ENCODE results near the gene ZNF445.

- TF ChIP-seq, protein P1, sequence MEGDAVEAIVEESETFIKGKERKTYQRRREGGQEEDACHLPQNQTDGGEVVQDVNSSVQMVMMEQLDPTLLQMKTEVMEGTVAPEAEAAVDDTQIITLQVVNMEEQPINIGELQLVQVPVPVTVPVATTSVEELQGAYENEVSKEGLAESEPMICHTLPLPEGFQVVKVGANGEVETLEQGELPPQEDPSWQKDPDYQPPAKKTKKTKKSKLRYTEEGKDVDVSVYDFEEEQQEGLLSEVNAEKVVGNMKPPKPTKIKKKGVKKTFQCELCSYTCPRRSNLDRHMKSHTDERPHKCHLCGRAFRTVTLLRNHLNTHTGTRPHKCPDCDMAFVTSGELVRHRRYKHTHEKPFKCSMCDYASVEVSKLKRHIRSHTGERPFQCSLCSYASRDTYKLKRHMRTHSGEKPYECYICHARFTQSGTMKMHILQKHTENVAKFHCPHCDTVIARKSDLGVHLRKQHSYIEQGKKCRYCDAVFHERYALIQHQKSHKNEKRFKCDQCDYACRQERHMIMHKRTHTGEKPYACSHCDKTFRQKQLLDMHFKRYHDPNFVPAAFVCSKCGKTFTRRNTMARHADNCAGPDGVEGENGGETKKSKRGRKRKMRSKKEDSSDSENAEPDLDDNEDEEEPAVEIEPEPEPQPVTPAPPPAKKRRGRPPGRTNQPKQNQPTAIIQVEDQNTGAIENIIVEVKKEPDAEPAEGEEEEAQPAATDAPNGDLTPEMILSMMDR (IDR thresholded peaks at IDR 0.05; ENCODE audit: insufficient read depth, low read length): no peak
- TF ChIP-seq SPI1 (IDR thresholded peaks at IDR 0.05; ENCODE audit: borderline replicate concordance, low read depth) (no peak), GABPA (IDR thresholded peaks at IDR 0.05; ENCODE audit: low read depth) (no peak)
These were observed 1.3 kb downstream of the ZNF445 start for GRCh38 chr3:44476181-44476611.
